ENCODE data around the gene PARD3B. TPM values are rescaled to one million over a fixed set of nuclear protein-coding genes. Genes with fewer than 3 reads are reported as not detected.

PARD3B gene
- total and polyA plus RNA-seq, 2 of the 4 experiments (the other 2 are of a cell fraction) = 3.3 to 15.6 TPM

GRCh38 chr2:204862809-204863208 lies 317.5 kb downstream of the PARD3B start:
- Histone ChIP-seq H2AFZ (replicated peaks; ENCODE audit: low read length, poor library complexity) (no peak overlapping the region), H3K56ac (ENCODE audit: extremely low read depth, insufficient read depth, low read length) (no peak overlapping the region; the same call in 1 of the 2 replicates)
- 100% methylated on average over 1 of the region's 7 CpGs; no CpG with 5 or more reads in 1 of the 2 experiments for WGBS, 2 experiments (ENCODE audit: extremely low coverage in 2 of 2, insufficient read length in 1 of 2)

More at GRCh38 chr2:204862809-204863208, 317.5 kb downstream of the PARD3B start:
- Histone ChIP-seq H4K5ac (ENCODE audit: low read depth, low read length) (peak overlapping the region; percentile 68; the same call in 1 of the 2 replicates), H2AK9ac (replicated peaks; ENCODE audit: low read depth, low read length, poor library complexity) (no peak overlapping the region), H4K20me1 (ENCODE audit: insufficient read depth, low read length) (no peaks in the 10 kb centered on the region; the same call in 1 of the 2 replicates), H3K9me1 (ENCODE audit: insufficient read depth, low read length) (peaks cover 10% of the 10 kb centered on the region), H3K9me3 (ENCODE audit: control insufficient read depth, insufficient read depth, low read length) (no peaks in the 10 kb centered on the region; the same call in 1 of the 2 replicates), H3K36me3 (ENCODE audit: control insufficient read depth, insufficient read depth, low read length) (no peaks in the 10 kb centered on the region), H3K4me3 (ENCODE audit: insufficient read depth, low read depth, low read length) (no peak overlapping the region), H3K4me2 (ENCODE audit: low read depth, low read length) (no peak overlapping the region), H4K8ac (ENCODE audit: low read depth in 2 of 2, low read length in 2 of 2) (peak overlapping the region in 1 of 2 experiments; percentile 69; a peak in 2 of 4 replicates), H2AK5ac (ENCODE audit: low read depth, low read length) (peak overlapping the region; percentile 77; the same call in 1 of the 2 replicates), H4K91ac (ENCODE audit: insufficient read depth, low read depth, low read length) (peak overlapping the region; percentile 77), H3K27me3 (ENCODE audit: control insufficient read depth, insufficient read depth, low read length) (no peaks in the 10 kb centered on the region), H3K18ac (ENCODE audit: low read depth, low read length) (peak overlapping the region; percentile 47; the same call in 1 of the 2 replicates), H3K14ac (replicated peaks; ENCODE audit: low read depth, low read length) (peak overlapping the region; percentile 83), H3K27ac (ENCODE audit: insufficient read depth, low read length) (peak overlapping the region; percentile 28; the same call in 1 of the 2 replicates), H2BK5ac (ENCODE audit: low read depth, low read length, poor library complexity, severe bottlenecking) (peak overlapping the region; percentile 43), H3K9ac (ENCODE audit: low read depth, low read length) (no peak overlapping the region), H3K4me1 (ENCODE audit: control insufficient read depth, insufficient read depth, low read length) (peaks cover 7% of the 10 kb centered on the region), H3K4ac (ENCODE audit: low read depth, low read length) (peak overlapping the region; percentile 97), H3K23ac (ENCODE audit: low read depth, low read length) (peak overlapping the region; percentile 74; the same call in 1 of the 2 replicates), H2BK120ac (ENCODE audit: low read depth, low read length) (peak overlapping the region; percentile 93), H2BK15ac (ENCODE audit: low read depth, low read length) (peak overlapping the region; percentile 69; the same call in 2 of the 3 replicates), H2BK20ac (ENCODE audit: low read depth, low read length) (peak overlapping the region; percentile 95), H3K79me1 (ENCODE audit: low read depth in 1 of 2, low read length in 2 of 2) (peaks cover 11 to 25% of the 10 kb centered on the region in 2 experiments)
- in situ Hi-C loops (cut with MboI; ENCODE audit: low sequenced_read_pairs) = loop anchor here (25.0 kb wide), 1 partner anchor 526 kb away; no protein-coding TSS in a partner anchor
- DNase-seq (no peak), ATAC-seq (ENCODE audit: low read depth) (no peak)
- no TSS peak for BruUV-seq (replicated peaks)
- POLR2A ChIA-PET (ENCODE audit: unreplicated experiment) = no interaction called here
- CTCF ChIA-PET = no interaction called here
- dilution Hi-C loops (cut with HindIII; ENCODE audit: low sequenced_read_pairs, unreplicated experiment) = no loop called here
- no peak for TF ChIP-seq NFE2L2 (IDR thresholded peaks at IDR 0.05; ENCODE audit: low read depth, low read length)
- no peak for TF ChIP-seq RFX5 (IDR thresholded peaks at IDR 0.05; ENCODE audit: low read depth, low read length)
- TF ChIP-seq MAFK (IDR thresholded peaks at IDR 0.05; ENCODE audit: low read depth, low read length) = no peak
- TF ChIP-seq MXI1 (IDR thresholded peaks at IDR 0.05; ENCODE audit: borderline replicate concordance, low read depth, low read length) = no peak
- TF ChIP-seq CEBPB (IDR thresholded peaks at IDR 0.05; ENCODE audit: low read depth, low read length) = no peak
- no peak for TF ChIP-seq BHLHE40 (IDR thresholded peaks at IDR 0.05; ENCODE audit: low read depth, low read length)
- TF ChIP-seq SMC3 (IDR thresholded peaks at IDR 0.05; ENCODE audit: low read depth, low read length) = no peak
- no peak for TF ChIP-seq FOS (IDR thresholded peaks at IDR 0.05; ENCODE audit: low read depth, low read length)
- TF ChIP-seq RCOR1 (IDR thresholded peaks at IDR 0.05; ENCODE audit: insufficient replicate concordance, low read length) = no peak
- TF ChIP-seq CHD1 (IDR thresholded peaks at IDR 0.05; ENCODE audit: low read depth, low read length) = no peak
- no peak for TF ChIP-seq MAZ (IDR thresholded peaks at IDR 0.05; ENCODE audit: borderline replicate concordance, low read depth, low read length)
- no peak for TF ChIP-seq RAD21 (IDR thresholded peaks at IDR 0.05; ENCODE audit: low read length)
- no peak for TF ChIP-seq ELK1 (IDR thresholded peaks at IDR 0.05; ENCODE audit: borderline replicate concordance, low read depth, low read length)
- TF ChIP-seq, protein P1, sequence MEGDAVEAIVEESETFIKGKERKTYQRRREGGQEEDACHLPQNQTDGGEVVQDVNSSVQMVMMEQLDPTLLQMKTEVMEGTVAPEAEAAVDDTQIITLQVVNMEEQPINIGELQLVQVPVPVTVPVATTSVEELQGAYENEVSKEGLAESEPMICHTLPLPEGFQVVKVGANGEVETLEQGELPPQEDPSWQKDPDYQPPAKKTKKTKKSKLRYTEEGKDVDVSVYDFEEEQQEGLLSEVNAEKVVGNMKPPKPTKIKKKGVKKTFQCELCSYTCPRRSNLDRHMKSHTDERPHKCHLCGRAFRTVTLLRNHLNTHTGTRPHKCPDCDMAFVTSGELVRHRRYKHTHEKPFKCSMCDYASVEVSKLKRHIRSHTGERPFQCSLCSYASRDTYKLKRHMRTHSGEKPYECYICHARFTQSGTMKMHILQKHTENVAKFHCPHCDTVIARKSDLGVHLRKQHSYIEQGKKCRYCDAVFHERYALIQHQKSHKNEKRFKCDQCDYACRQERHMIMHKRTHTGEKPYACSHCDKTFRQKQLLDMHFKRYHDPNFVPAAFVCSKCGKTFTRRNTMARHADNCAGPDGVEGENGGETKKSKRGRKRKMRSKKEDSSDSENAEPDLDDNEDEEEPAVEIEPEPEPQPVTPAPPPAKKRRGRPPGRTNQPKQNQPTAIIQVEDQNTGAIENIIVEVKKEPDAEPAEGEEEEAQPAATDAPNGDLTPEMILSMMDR (conservative IDR thresholded peaks at IDR 0.05; ENCODE audit: low read depth, low read length) = no peak
- TF ChIP-seq USF2 (IDR thresholded peaks at IDR 0.05; ENCODE audit: low read depth, low read length) = no peak
- no peak for TF ChIP-seq POLR2A (IDR thresholded peaks at IDR 0.05; ENCODE audit: low read depth, low read length)
- intact Hi-C loops (cut with micrococcal nuclease) = loop anchor here (5.0 kb wide), 2 partner anchors 166 to 536 kb away; no protein-coding TSS in a partner anchor
